Neutrophil (primary cell): ENCODE results near the gene ITPK1.

ENCODE experiments used
- H3K27ac ChIP-seq: fragments of 200-600 bp; sonication (generic); 2 replicates; pipeline ENCODE4 v1.5.1; 2016; ENCODE audit warnings: mild to moderate bottlenecking, moderate library complexity
- H3K27me3 ChIP-seq: fragments of 200-600 bp; sonication (generic); 2 replicates; pipeline ENCODE4 v1.6.0; 2016; ENCODE audit warnings: mild to moderate bottlenecking
- H3K36me3 ChIP-seq: fragments of 200-600 bp; sonication (generic); 2 replicates; pipeline ENCODE4 v1.5.1; 2017
- H3K4me1 ChIP-seq, 2 experiments: fragments of 200-600 bp in 1 of 2; sonication (generic) in 1 of 2; 1 replicate in 1 of 2; 2 replicates in 1 of 2; pipeline versions ENCODE4 v1.5.1 to v1.6.1; 2013 to 2016; ENCODE audit warnings: low read depth in 1 of 2, low read length in 1 of 2, mild to moderate bottlenecking in 1 of 2, moderate library complexity in 1 of 2; ENCODE audit not compliant: control insufficient read depth in 1 of 2, insufficient read depth in 1 of 2
- H3K4me3 ChIP-seq, 2 experiments: fragments of 200-600 bp in 1 of 2; sonication (generic) in 1 of 2; 1 replicate in 1 of 2; 2 replicates in 1 of 2; pipeline ENCODE4 v1.5.1; 2013 to 2016; ENCODE audit warnings: low read depth in 1 of 2, low read length in 1 of 2, mild to moderate bottlenecking in 1 of 2, moderate library complexity in 1 of 2
- H3K9me3 ChIP-seq: fragments of 200-600 bp; sonication (generic); 2 replicates; pipeline ENCODE4 v1.5.1; 2016
- CTCF ChIP-seq: fragments of 200-600 bp; sonication (generic); IDR thresholded peaks from 2 replicates; pipeline ENCODE4 v1.5.1; 2016; ENCODE audit warnings: antibody characterized with exemption

Gene ITPK1

GRCh38 chr14:92906420-92906819 lies 209.3 kb downstream of the ITPK1 start:
- no peak overlapping the region for H3K4me3 ChIP-seq
- no peak overlapping the region for H3K27ac ChIP-seq
- H3K27me3 ChIP-seq, result peaks cover 49% of the 10 kb centered on the region
- TF ChIP-seq CTCF, result no peak
- no peaks in the 10 kb centered on the region for H3K4me1 ChIP-seq
- H3K36me3 ChIP-seq, result no peaks in the 10 kb centered on the region
- no peaks in the 10 kb centered on the region for H3K9me3 ChIP-seq

GRCh38 chr14:92905667-92906066 lies 210.1 kb downstream of the ITPK1 start:
- Histone ChIP-seq H3K36me3 (no peaks in the 10 kb centered on the region), H3K4me1 (no peaks in the 10 kb centered on the region), H3K27me3 (peaks cover 54% of the 10 kb centered on the region), H3K27ac (no peak overlapping the region), H3K4me3 (no peak overlapping the region), H3K9me3 (no peaks in the 10 kb centered on the region)
- no peak for TF ChIP-seq CTCF

GRCh38 chr14:92903359-92903758 lies 212.4 kb downstream of the ITPK1 start:
- Histone ChIP-seq H3K9me3 (no peaks in the 10 kb centered on the region), H3K4me3 (no peak overlapping the region), H3K36me3 (no peaks in the 10 kb centered on the region), H3K27me3 (peaks cover 68% of the 10 kb centered on the region), H3K27ac (no peak overlapping the region), H3K4me1 (no peaks in the 10 kb centered on the region)
- TF ChIP-seq CTCF, result no peak

- no peaks in the 10 kb centered on the region for H3K4me1 ChIP-seq
Observed at GRCh38 chr14:92902726-92903125, 213.0 kb downstream of the ITPK1 start.

GRCh38 chr14:92902191-92902590 lies 213.5 kb downstream of the ITPK1 start:
- Histone ChIP-seq H3K27ac (no peak overlapping the region), H3K4me1 (no peaks in the 10 kb centered on the region), H3K36me3 (no peaks in the 10 kb centered on the region), H3K27me3 (peaks cover 70% of the 10 kb centered on the region), H3K4me3 (no peak overlapping the region), H3K9me3 (no peaks in the 10 kb centered on the region)
- no peak for TF ChIP-seq CTCF

More at GRCh38 chr14:92902726-92903125, 213.0 kb downstream of the ITPK1 start:
- Histone ChIP-seq H3K27me3 (peaks cover 71% of the 10 kb centered on the region), H3K4me3 (no peak overlapping the region), H3K9me3 (no peaks in the 10 kb centered on the region), H3K36me3 (no peaks in the 10 kb centered on the region), H3K27ac (no peak overlapping the region)
- TF ChIP-seq CTCF, result no peak

GRCh38 chr14:92900660-92901059 lies 215.1 kb downstream of the ITPK1 start:
- Histone ChIP-seq H3K27ac (no peak overlapping the region), H3K36me3 (no peaks in the 10 kb centered on the region), H3K4me1 (no peaks in the 10 kb centered on the region), H3K9me3 (no peaks in the 10 kb centered on the region), H3K4me3 (no peak overlapping the region), H3K27me3 (peaks cover 78% of the 10 kb centered on the region)
- TF ChIP-seq CTCF, result no peak
